Measurements from ENCODE around the gene HDAC7. TPM values are rescaled to one million over a fixed set of nuclear protein-coding genes. Genes with fewer than 3 reads are reported as not detected.

HDAC7 gene
- total and polyA plus RNA-seq, 2 donors from 2014 or later, result 35.0 to 132 TPM

DNA sequence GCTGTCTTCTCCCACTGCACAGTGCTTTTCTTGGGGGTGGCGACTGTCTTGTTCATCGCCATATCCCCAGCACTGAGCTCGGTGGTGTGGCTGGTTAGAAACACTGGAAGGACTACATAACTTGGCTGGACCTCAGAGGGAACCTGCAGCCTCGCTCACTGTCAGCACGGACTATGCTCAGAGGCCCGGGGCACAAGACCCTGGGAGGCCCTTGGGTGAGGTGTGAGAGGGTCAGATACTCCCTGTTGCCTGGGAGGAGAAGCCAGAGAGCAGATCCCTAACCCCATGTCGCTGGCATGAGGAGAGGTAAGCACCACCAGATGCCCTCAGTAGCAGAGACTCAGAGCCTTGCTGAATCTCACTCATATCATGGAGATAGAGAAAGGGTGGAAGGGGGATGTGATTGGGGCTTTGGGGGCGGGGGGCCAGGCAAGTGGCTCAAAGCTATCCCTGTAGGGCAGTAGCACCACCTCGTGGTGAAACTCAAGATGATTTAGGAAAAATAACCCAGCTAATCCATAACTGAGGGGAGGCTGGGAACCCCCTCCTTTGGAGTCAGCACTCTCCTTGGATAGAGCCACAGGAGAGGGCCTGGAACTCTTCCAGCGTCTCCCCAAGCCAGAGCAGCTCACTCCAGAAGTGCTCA lies 18.7 kb upstream of the HDAC7 start:
- Histone ChIP-seq H3K9me3 (ENCODE audit: control insufficient read depth in 2 of 3, insufficient read depth in 1 of 3, low read length in 3 of 3) (no peaks in the 10 kb centered on the region), H3K4me1 (ENCODE audit: control insufficient read depth in 2 of 3, insufficient read depth in 2 of 3, low read depth in 1 of 3, low read length in 3 of 3) (peaks cover 2 to 8% (median 3%) of the 10 kb centered on the region in 3 donors), H3K36me3 (ENCODE audit: control insufficient read depth in 2 of 3, insufficient read depth in 3 of 3, low read length in 3 of 3) (no peaks in the 10 kb centered on the region), H3K27me3 (ENCODE audit: control insufficient read depth, insufficient read depth, low read length) (no peaks in the 10 kb centered on the region), H3K4me3 (ENCODE audit: low read length in 3 of 3) (no peak overlapping the region), H3K9ac (ENCODE audit: low read length in 3 of 3) (no peak overlapping the region), H3K27ac (ENCODE audit: low read depth in 2 of 2, low read length in 2 of 2) (no peak overlapping the region)
- DNase-seq (peak in 1 of 5 donors; percentile 47), FAIRE-seq (no peak)
- intact Hi-C loops (cut with DNase I), result loop anchor here (5.0 to 10.0 kb wide), 2 partner anchors 54 to 126 kb away; no protein-coding TSS in a partner anchor
- TF ChIP-seq, protein P1, sequence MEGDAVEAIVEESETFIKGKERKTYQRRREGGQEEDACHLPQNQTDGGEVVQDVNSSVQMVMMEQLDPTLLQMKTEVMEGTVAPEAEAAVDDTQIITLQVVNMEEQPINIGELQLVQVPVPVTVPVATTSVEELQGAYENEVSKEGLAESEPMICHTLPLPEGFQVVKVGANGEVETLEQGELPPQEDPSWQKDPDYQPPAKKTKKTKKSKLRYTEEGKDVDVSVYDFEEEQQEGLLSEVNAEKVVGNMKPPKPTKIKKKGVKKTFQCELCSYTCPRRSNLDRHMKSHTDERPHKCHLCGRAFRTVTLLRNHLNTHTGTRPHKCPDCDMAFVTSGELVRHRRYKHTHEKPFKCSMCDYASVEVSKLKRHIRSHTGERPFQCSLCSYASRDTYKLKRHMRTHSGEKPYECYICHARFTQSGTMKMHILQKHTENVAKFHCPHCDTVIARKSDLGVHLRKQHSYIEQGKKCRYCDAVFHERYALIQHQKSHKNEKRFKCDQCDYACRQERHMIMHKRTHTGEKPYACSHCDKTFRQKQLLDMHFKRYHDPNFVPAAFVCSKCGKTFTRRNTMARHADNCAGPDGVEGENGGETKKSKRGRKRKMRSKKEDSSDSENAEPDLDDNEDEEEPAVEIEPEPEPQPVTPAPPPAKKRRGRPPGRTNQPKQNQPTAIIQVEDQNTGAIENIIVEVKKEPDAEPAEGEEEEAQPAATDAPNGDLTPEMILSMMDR (IDR thresholded peaks at IDR 0.05; ENCODE audit: borderline replicate concordance, extremely low read depth, insufficient read depth), result peak; percentile 53

GRCh38 chr12:47837190-47838171 lies 17.8 kb upstream of the HDAC7 start:
- peaks cover 2 to 8% (median 3%) of the 10 kb centered on the region in 3 donors for H3K4me1 ChIP-seq (ENCODE audit: control insufficient read depth in 2 of 3, insufficient read depth in 2 of 3, low read depth in 1 of 3, low read length in 3 of 3)
- no peak overlapping the region for H3K27ac ChIP-seq (ENCODE audit: low read depth in 2 of 2, low read length in 2 of 2)
- no peak for FAIRE-seq
- H3K4me3 ChIP-seq (ENCODE audit: low read length in 3 of 3), result no peak overlapping the region
- H3K9ac ChIP-seq (ENCODE audit: low read length in 3 of 3), result no peak overlapping the region
- no peaks in the 10 kb centered on the region for H3K27me3 ChIP-seq (ENCODE audit: control insufficient read depth, insufficient read depth, low read length)
- no peaks in the 10 kb centered on the region for H3K36me3 ChIP-seq (ENCODE audit: control insufficient read depth in 2 of 3, insufficient read depth in 3 of 3, low read length in 3 of 3)
- peak in 4 of 5 donors; percentile 76 to 85 (median 83) for DNase-seq
- intact Hi-C loops (cut with DNase I), result loop anchor here (5.0 to 10.0 kb wide), 2 partner anchors 53 to 125 kb away; no protein-coding TSS in a partner anchor
- TF ChIP-seq, protein P1 (IDR thresholded peaks at IDR 0.05; ENCODE audit: borderline replicate concordance, extremely low read depth, insufficient read depth), result peak; percentile 91
- H3K9me3 ChIP-seq (ENCODE audit: control insufficient read depth in 2 of 3, insufficient read depth in 1 of 3, low read length in 3 of 3), result no peaks in the 10 kb centered on the region

GRCh38 chr12:47835831-47836155 lies 16.1 kb upstream of the HDAC7 start:
- intact Hi-C loops (cut with DNase I), result loop anchor here (5.0 to 10.0 kb wide), 2 partner anchors 51 to 123 kb away; no protein-coding TSS in a partner anchor
- H3K27ac ChIP-seq (ENCODE audit: low read depth in 2 of 2, low read length in 2 of 2), result no peak overlapping the region
- FAIRE-seq, result no peak

More at GRCh38 chr12:47835831-47836155, 16.1 kb upstream of the HDAC7 start:
- peak in 2 of 5 donors; percentile 46 to 74 for DNase-seq
- no peak overlapping the region for H3K4me3 ChIP-seq (ENCODE audit: low read length in 3 of 3)
- H3K9ac ChIP-seq (ENCODE audit: low read length in 3 of 3), result no peak overlapping the region
- H3K36me3 ChIP-seq (ENCODE audit: control insufficient read depth in 2 of 3, insufficient read depth in 3 of 3, low read length in 3 of 3), result no peaks in the 10 kb centered on the region
- no peaks in the 10 kb centered on the region for H3K9me3 ChIP-seq (ENCODE audit: control insufficient read depth in 2 of 3, insufficient read depth in 1 of 3, low read length in 3 of 3)
- peaks cover 2 to 8% (median 3%) of the 10 kb centered on the region in 3 donors for H3K4me1 ChIP-seq (ENCODE audit: control insufficient read depth in 2 of 3, insufficient read depth in 2 of 3, low read depth in 1 of 3, low read length in 3 of 3)
- no peaks in the 10 kb centered on the region for H3K27me3 ChIP-seq (ENCODE audit: control insufficient read depth, insufficient read depth, low read length)
- TF ChIP-seq, protein P1 (IDR thresholded peaks at IDR 0.05; ENCODE audit: borderline replicate concordance, extremely low read depth, insufficient read depth), result no peak

All from kidney (tissue), 14 donors.